Hematopoietic multipotent progenitor cell (in vitro differentiated cells): ENCODE measurements around the gene KCNK13. TPM values are rescaled to one million over a fixed set of nuclear protein-coding genes. Genes with fewer than 3 reads are reported as not detected.
"Not testable (repeated sequence)": the region's sequence is repeated elsewhere in the genome, so short reads cannot be mapped to it uniquely, and the experiment has no call there.

ENCODE experiments used
- DNase-seq, 3 donors: peaks; one replicate each; pipeline ENCODE4 v3.0.0-alpha.2; 2011 to 2015; ENCODE audit warnings: low read depth in 2 of 3, low spot score in 2 of 3
- small RNA-seq: library from RNA; depleted of rRNA; stranded (forward); fragments of <200 nt; gene quantifications from one replicate; pipeline ENCODE3, GENCODE V24; 2012
- total RNA-seq: library from RNA; depleted of rRNA; stranded (reverse); fragments of >200 nt; gene quantifications from one replicate; pipeline ENCODE4 v1.2.3, GENCODE V29; 2012

KCNK13 gene
- total RNA-seq, 1 donor = not detected

GRCh38 chr14:90184571-90185266 lies 122.9 kb downstream of the KCNK13 start:
- no peak for DNase-seq

DNA sequence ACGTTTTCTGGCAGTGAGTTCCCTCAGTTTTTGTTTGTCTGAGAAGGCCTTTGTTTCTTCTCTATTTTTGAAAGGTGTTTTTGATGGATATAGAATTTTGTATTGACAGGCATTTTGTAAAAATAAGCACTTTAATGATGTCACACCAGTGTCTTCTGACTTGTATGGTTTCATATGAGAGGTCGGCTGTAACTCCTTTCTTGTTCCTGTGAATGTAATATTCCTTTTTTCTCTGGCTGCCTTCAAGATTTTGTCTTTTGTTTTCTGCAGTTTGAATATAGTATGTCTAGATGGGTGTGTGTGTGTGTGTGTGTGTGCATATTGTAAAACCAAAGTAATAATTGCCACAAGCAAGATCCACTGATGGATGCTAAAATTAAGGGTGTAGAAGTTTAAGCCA lies 126.8 kb downstream of the KCNK13 start:
- no peak for DNase-seq

DNA sequence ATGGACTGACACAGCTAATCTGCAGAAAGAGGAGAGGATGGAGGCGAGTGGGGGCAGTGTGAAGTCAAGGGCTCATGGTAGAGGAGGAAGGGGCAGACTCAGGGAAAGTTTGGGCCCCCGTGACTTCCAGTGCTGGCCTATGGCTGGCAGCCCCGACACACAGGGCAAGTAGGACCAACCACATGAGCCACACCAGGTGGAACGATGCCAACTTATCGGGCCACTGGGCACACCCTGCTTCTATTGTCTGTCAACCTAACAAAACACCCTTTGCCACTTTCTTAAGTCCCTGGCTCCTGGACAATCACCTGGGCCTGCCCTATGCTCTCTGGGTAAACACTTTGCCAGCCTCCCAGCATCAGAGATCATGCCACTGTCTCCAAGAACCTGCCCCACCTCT lies 129.4 kb downstream of the KCNK13 start:
- no peak for DNase-seq

GRCh38 chr14:90191585-90191984 lies 129.8 kb downstream of the KCNK13 start:
- DNase-seq = no peak

GRCh38 chr14:90193925-90194324 lies 132.1 kb downstream of the KCNK13 start:
- no peak for DNase-seq

DNA sequence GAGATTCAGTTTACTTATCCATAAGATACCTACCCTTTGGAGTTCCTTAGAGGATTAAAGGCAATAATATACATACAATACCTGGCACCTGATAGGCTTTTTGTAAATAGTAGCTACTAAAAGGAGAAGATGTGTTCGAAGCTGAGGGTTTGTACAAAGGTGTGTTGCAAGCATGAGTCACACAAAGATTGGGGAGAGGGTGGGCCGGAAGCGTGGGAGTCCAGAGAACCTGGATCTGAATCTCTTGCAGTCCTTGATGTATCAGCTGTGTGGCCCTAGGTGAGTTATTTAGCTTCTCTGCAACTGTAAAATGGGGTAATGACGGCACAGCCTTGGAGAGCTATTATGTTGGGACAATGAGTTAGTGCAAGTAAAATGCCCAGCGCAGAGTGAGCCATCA lies 132.9 kb downstream of the KCNK13 start:
- DNase-seq = no peak

DNA sequence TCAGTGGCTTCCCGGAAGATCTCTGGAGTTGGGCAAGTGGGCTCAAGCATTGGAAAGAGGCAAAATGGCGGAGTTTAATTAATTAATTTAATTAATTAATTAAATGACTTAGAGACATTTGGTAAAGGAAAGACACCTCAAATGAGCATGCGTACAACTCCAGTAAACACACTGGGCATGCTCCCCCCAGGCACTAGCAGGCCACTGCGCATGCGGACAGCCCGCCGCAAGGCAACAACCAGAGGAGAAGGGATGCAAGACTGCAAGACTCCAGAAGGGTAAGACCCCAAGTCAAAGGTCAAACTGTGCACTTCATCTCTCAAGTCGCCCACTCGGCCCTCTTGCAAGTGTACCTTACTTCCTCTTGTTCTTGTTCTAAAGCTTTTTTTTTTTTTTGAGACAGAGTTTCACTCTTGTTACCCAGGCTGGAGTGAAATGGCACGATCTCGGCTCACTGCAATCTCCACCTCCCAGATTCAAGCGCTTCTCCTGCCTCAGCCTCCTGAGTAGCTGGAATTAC lies 136.8 kb downstream of the KCNK13 start:
- no peak for DNase-seq

- DNase-seq = not testable (repeated sequence)
These were observed 138.8 kb downstream of the KCNK13 start for GRCh38 chr14:90200546-90200945.

GRCh38 chr14:90201344-90201743 lies 139.6 kb downstream of the KCNK13 start:
- no peak for DNase-seq

GRCh38 chr14:90204516-90204915 lies 142.7 kb downstream of the KCNK13 start:
- DNase-seq = no peak

DNA sequence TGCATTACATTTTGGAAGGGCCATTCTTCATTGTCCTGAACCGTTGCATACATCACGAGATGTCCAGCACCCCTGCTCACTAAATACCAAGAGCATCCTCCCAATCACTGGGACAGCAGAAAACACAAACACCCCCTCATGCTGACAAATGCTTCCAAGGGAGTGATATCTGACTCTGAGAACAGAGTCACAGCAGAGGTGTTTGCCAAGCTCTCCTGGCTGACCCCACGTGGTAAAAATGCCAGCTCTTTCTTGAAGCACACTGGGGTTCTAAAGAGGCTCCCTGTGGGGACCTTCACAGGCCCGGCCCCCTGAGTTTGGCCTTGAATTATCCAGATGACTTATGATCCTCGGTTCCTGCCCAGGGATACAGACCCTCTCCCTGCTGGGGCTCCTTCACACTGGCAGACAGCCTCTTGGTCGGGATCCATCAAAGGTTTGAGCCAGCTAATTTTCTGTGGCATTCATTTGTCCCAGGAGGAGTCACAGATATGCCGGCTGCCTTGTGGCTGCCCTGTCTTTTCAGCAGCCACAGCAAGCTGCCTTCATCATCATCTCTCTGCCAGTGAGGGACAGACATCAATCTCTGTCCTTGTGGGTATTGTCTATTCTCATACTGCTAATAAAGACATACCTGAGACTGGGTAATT lies 151.4 kb downstream of the KCNK13 start:
- no peak for DNase-seq

DNA sequence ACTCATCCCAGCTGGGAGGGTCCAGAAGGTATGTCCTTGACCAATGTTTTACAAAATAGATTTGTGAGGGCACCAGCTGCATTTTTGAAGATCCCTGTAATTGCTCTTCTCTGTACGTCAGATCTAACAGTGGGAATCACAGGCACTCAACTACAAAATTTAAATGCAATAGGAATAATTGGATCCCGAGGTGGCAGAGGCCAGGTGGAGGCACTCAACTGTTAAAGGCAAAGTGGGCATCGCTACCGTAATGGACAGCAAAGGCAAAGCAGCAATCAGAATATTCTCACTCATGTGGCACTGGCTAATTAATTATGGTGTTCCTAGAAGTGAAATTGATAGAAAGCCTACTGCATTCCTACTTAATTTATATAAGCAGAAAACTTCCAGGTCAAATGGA lies 166.7 kb downstream of the KCNK13 start:
- no peak for DNase-seq

DNA sequence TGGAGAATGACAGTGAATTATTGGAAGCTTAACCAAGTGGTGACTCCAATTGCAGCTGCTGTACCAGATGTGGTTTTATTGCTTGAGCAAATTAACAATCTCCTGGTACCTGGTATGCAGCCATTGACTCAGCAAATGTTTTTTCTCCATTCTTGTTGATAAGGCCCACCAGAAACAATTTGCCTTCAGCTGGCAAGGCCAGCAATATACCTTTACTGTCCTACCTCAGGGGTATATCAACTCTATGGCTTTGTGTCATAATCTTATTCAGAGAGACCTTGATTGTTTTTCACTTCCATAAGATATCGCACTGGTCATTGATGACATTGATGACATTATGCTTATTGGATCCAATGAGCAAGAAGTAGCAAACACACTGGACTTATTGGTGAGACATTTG lies 168.1 kb downstream of the KCNK13 start:
- not testable (repeated sequence) for DNase-seq

Small RNA genes within 50 kb of the gene (small RNA-seq; reads per million reads assigned to genes)
- not detected for gene RF00019

Other genes starting within 250 kb of the KCNK13 start
- gene EFCAB11, start 107.3 kb upstream of the KCNK13 start, total RNA-seq = 3.0 TPM
- 24.8 TPM for gene TDP1, start 106.1 kb upstream of the KCNK13 start, total RNA-seq
- 25.0 TPM for gene PSMC1, start 194.6 kb downstream of the KCNK13 start, total RNA-seq